ENCODE measurements around the gene MMP2.

The MMP2 gene

DNA sequence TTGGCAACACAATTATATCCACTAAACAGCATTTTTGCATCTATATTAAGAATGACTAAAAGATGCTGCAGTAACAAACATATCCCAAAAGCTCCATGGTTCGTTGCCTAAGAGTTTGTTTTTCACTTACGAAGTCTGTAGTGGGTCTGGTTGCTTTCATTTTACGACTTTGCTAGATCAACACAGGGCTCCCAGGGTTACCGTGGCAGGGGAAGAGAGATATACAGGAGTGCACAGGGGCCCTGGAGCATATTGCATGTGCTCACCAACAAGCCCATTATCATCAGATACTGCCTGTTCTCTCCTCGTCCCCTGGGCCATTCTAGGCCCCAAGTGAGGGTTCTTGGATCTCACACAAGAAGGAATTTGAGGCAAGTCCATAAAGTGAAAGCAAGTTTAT lies 3.1 kb upstream of the MMP2 start:
- DNase-seq (ENCODE audit: low read depth) = no peak
- TF ChIP-seq, protein P1, sequence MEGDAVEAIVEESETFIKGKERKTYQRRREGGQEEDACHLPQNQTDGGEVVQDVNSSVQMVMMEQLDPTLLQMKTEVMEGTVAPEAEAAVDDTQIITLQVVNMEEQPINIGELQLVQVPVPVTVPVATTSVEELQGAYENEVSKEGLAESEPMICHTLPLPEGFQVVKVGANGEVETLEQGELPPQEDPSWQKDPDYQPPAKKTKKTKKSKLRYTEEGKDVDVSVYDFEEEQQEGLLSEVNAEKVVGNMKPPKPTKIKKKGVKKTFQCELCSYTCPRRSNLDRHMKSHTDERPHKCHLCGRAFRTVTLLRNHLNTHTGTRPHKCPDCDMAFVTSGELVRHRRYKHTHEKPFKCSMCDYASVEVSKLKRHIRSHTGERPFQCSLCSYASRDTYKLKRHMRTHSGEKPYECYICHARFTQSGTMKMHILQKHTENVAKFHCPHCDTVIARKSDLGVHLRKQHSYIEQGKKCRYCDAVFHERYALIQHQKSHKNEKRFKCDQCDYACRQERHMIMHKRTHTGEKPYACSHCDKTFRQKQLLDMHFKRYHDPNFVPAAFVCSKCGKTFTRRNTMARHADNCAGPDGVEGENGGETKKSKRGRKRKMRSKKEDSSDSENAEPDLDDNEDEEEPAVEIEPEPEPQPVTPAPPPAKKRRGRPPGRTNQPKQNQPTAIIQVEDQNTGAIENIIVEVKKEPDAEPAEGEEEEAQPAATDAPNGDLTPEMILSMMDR (IDR thresholded peaks at IDR 0.05; ENCODE audit: control insufficient read depth, extremely low read depth, insufficient read depth) = no peak
- H3K4me3 ChIP-seq (ENCODE audit: low read depth, low read length) = no peak overlapping the region

DNA sequence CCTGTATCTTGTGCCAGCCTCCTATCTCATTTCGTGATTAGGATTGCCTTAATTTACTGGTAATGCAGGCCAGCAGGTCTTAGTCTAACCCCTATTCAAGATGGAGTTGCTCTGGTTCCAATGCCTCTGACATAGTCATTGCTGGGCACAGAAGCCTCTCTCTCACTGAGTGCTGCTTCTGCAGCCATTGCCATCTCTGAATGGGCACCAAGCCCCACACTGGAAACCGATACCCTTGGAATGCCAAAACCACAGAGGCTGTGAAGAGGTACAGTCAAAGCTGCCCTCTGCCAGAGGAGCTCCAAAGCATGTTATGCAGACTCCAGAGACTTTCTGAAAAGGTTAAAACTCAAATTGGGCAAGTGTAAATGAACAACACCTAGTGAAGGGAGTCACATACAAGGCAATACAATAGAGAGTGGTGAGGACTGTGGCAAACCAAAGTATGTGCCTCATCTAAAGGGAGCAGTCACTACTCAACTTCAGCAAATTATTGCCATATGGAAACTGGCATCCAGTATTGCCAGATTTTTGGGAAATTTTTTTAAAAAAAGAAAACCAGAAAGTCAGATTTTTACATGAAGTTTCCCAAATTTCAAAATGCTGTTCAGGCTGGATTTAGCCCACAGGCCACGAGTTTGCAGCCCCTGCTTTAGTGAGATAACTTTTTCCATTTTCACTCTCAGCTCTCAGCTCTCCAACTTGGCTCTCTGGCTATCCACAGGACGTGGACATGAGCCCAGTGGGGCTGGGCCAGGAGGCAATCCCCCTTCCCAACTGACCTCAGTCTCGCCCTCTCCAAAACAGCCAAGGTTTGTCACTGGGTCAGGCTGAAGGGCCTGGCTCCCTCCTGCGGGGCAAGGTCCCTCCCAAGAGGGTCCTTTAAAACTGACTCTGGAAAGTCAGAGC lies 2.1 kb upstream of the MMP2 start:
- TF ChIP-seq, protein P1 (IDR thresholded peaks at IDR 0.05; ENCODE audit: control insufficient read depth, extremely low read depth, insufficient read depth) = no peak
- DNase-seq (ENCODE audit: low read depth) = no peak

DNA sequence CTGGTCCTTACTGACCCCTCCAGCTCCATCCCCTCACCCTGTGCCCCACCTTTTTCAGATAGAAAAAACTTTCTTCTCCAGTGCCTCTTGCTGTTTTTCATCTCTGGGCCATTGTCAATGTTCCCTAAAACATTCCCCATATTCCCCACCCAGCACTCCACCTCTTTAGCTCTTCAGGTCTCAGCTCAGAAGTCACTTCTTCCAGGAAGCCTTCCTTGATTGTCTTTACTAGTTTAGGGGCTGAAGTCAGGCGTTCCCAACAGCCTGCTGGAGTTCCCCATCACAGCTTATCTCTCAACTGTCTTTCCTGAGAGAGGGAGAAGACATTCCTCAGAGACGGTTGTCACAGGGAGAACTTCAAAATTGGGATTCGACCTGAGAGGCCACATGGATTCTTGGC lies 1.3 kb upstream of the MMP2 start:
- DNase-seq (ENCODE audit: low read depth) = no peak
- H3K4me3 ChIP-seq (ENCODE audit: low read depth, low read length) = no peak overlapping the region
- TF ChIP-seq, protein P1 (IDR thresholded peaks at IDR 0.05; ENCODE audit: control insufficient read depth, extremely low read depth, insufficient read depth) = no peak

More for the DNA sequence above, 2.1 kb upstream of the MMP2 start:
- no peak overlapping the region for H3K4me3 ChIP-seq (ENCODE audit: low read depth, low read length)

DNA sequence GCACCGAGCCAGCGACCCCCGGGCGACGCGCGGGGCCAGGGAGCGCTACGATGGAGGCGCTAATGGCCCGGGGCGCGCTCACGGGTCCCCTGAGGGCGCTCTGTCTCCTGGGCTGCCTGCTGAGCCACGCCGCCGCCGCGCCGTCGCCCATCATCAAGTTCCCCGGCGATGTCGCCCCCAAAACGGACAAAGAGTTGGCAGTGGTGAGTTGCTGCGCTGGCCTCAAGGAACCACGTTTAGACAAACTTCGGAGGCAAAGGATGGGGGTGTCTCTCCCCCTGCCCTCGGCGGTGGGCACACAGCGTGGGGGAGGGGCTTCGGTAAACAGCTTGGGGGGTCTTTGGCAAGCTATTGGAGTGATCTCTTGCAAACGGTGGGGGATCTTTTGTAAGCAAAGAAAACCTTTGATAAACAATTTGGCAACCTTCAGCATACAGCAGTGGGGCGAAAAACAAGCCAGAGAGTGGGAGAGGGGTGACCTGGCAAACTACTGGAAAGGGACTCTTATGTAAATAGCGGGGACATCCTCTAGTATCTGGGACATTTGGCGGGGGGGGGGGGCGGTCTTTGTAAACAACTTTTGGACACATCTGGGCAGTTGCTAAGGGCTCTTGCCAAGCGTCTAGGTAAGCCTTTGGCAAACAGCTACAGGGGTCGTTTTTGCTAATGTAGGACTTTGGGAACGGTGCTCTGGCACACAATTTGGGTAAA lies 587 bp downstream of the MMP2 start:
- TF ChIP-seq, protein P1 (IDR thresholded peaks at IDR 0.05; ENCODE audit: control insufficient read depth, extremely low read depth, insufficient read depth) = no peak
- DNase-seq (ENCODE audit: low read depth) = no peak
- no peak overlapping the region for H3K4me3 ChIP-seq (ENCODE audit: low read depth, low read length)

DNA sequence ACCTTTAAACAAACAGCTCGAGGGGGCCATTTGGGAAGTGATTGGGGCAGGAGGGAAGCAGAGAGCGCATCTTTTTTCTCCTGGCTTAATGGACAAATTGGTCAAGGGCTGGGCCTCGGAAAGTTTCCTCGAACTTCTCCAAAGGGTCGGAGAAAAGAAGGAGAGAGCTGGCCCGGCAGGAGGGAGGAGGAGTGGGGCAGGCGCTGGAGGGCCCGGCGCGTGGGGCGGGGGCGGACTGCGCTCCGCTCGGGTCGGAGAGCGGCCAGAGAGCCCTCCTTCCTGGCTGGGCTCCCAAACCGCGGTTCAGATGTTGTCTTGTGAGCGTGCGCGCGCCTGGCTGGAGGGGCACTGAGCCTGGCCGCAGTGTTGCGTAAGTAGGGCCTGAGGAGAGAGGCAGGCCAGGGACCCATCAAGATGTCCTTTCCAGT lies 1.2 kb downstream of the MMP2 start:
- no peak for DNase-seq (ENCODE audit: low read depth)
- H3K4me3 ChIP-seq (ENCODE audit: low read depth, low read length) = no peak overlapping the region
- TF ChIP-seq, protein P1 (IDR thresholded peaks at IDR 0.05; ENCODE audit: control insufficient read depth, extremely low read depth, insufficient read depth) = no peak

DNA sequence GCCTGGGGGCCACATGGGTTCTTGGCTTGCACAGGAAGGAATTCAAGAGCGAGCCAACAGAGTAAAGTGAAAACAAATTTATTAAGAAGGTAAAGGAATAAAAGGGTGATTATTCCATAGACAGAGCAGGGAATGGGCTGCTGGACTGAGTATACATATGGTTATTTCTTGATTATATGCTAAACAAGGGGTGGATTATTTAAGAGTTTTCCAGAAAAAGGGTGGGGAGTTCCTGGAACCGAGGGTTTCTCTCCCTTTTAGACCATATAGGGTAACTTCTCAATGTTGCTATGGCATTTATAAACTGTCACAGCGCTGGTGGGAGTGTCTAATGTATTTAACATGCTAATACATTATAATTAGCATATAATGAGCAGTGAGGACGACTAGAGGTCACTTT lies 2.0 kb downstream of the MMP2 start:
- no peak for DNase-seq (ENCODE audit: low read depth)
- no peak overlapping the region for H3K4me3 ChIP-seq (ENCODE audit: low read depth, low read length)
- TF ChIP-seq, protein P1 (IDR thresholded peaks at IDR 0.05; ENCODE audit: control insufficient read depth, extremely low read depth, insufficient read depth) = no peak
